Measurements from ENCODE around the gene CSHL1. TPM values are rescaled to one million over a fixed set of nuclear protein-coding genes. Genes with fewer than 3 reads are reported as not detected.
"Not testable (repeated sequence)": the region's sequence is repeated elsewhere in the genome, so short reads cannot be mapped to it uniquely, and the experiment has no call there.

CSHL1 gene
- total RNA-seq, 6 donors from 2014 or later, result not detected

- WGBS, 2 donors, result 89% methylated on average over 10 of the region's 10 CpGs; no CpG with 5 or more reads in 1 of the 2 donors
- not testable (repeated sequence) for ATAC-seq (ENCODE audit: low FRiP score in 2 of 2); H3K27ac ChIP-seq
These were observed 16.2 kb downstream of the CSHL1 start for GRCh38 chr17:63894821-63895220.

GRCh38 chr17:63894021-63894420 lies 17.0 kb downstream of the CSHL1 start:
- not testable (repeated sequence) for H3K27ac ChIP-seq; H3K27me3 ChIP-seq; H3K36me3 ChIP-seq; H3K4me3 ChIP-seq; DNase-seq; H3K9me3 ChIP-seq; ATAC-seq (ENCODE audit: low FRiP score in 2 of 2); H3K4me1 ChIP-seq
- 67 to 82% methylated on average over 3 of the region's 3 CpGs for WGBS, 2 donors

More at GRCh38 chr17:63894821-63895220, 16.2 kb downstream of the CSHL1 start:
- not testable (repeated sequence) for H3K27me3 ChIP-seq, H3K4me1 ChIP-seq, H3K9me3 ChIP-seq, DNase-seq, H3K4me3 ChIP-seq, H3K36me3 ChIP-seq

- WGBS, 2 donors, result 60 to 66% methylated on average over 11 of the region's 11 CpGs
- not testable (repeated sequence) for ATAC-seq (ENCODE audit: low FRiP score in 2 of 2); H3K27me3 ChIP-seq; H3K4me1 ChIP-seq; H3K36me3 ChIP-seq; DNase-seq; H3K27ac ChIP-seq; H3K9me3 ChIP-seq; H3K4me3 ChIP-seq
These were observed 18.6 kb downstream of the CSHL1 start for GRCh38 chr17:63892316-63893037.

GRCh38 chr17:63889026-63889848 lies 21.8 kb downstream of the CSHL1 start:
- not testable (repeated sequence) for DNase-seq, H3K4me1 ChIP-seq, H3K27me3 ChIP-seq, H3K27ac ChIP-seq, H3K9me3 ChIP-seq, H3K4me3 ChIP-seq, H3K36me3 ChIP-seq
- WGBS, 2 donors, result 26 to 32% methylated on average over 12 to 13 of the region's 13 CpGs
- ATAC-seq (ENCODE audit: low FRiP score in 2 of 2), result peak in 1 of 2 donors; percentile 87
- peak in 4 of 6 experiments; percentile 16 to 40 (median 37) for TF ChIP-seq CTCF (IDR thresholded peaks at IDR 0.05)

GRCh38 chr17:63885119-63885518 lies 25.9 kb downstream of the CSHL1 start:
- H3K27ac ChIP-seq; DNase-seq; H3K9me3 ChIP-seq; ATAC-seq (ENCODE audit: low FRiP score in 2 of 2); H3K4me3 ChIP-seq; H3K4me1 ChIP-seq; H3K36me3 ChIP-seq; H3K27me3 ChIP-seq: not testable (repeated sequence)
- WGBS, 2 donors, result 90 to 95% methylated on average over 11 of the region's 11 CpGs

GRCh38 chr17:63882626-63883126 lies 28.4 kb downstream of the CSHL1 start:
- H3K27me3 ChIP-seq; H3K4me1 ChIP-seq; DNase-seq; H3K27ac ChIP-seq; H3K9me3 ChIP-seq; H3K36me3 ChIP-seq; ATAC-seq (ENCODE audit: low FRiP score in 2 of 2); H3K4me3 ChIP-seq: not testable (repeated sequence)
- 65 to 71% methylated on average over 7 to 9 of the region's 9 CpGs for WGBS, 2 donors

- no peaks in the 10 kb centered on the region for H3K36me3 ChIP-seq
- H3K4me1 ChIP-seq, result no peaks in the 10 kb centered on the region
- WGBS, 2 donors, result 34 to 38% methylated on average over 14 to 15 of the region's 15 CpGs
- H3K27me3 ChIP-seq, result no peaks in the 10 kb centered on the region
- DNase-seq (peak in 1 of 2 donors; percentile 41), ATAC-seq (ENCODE audit: low FRiP score in 2 of 2) (peak; percentile 77 to 79)
- H3K4me3 ChIP-seq, result no peak within 1 kb of the TSS
- H3K27ac ChIP-seq, result no peak within 1 kb of the TSS
- H3K9me3 ChIP-seq, result no peaks in the 10 kb centered on the region
- no peak for TF ChIP-seq POLR2A (IDR thresholded peaks at IDR 0.05)
- peak; percentile 36 to 77 (median 58) for TF ChIP-seq CTCF (IDR thresholded peaks at IDR 0.05)
These were observed 29.0 kb downstream of the CSHL1 start, which contains the start of gene GH2 for GRCh38 chr17:63881935-63882601. GH2 (minus strand) TSS chr17:63881944; CDS start chr17:63881801, 143 bp downstream.

- ATAC-seq (ENCODE audit: low FRiP score in 2 of 2); DNase-seq: not testable (repeated sequence)
- 69 to 71% methylated on average over 11 of the region's 11 CpGs for WGBS, 2 donors
These were observed 29.7 kb downstream of the CSHL1 start for GRCh38 chr17:63881337-63881736.

More at GRCh38 chr17:63881337-63881736, 29.7 kb downstream of the CSHL1 start:
- not testable (repeated sequence) for H3K27me3 ChIP-seq, H3K27ac ChIP-seq, H3K36me3 ChIP-seq, H3K4me3 ChIP-seq, H3K9me3 ChIP-seq, H3K4me1 ChIP-seq

Measured in upper lobe of left lung (tissue), 6 donors.